ENCODE measurements around the gene PDE4B.
"Not testable (repeated sequence)": the region's sequence is repeated elsewhere in the genome, so short reads cannot be mapped to it uniquely, and the experiment has no call there.

Gene PDE4B

DNA sequence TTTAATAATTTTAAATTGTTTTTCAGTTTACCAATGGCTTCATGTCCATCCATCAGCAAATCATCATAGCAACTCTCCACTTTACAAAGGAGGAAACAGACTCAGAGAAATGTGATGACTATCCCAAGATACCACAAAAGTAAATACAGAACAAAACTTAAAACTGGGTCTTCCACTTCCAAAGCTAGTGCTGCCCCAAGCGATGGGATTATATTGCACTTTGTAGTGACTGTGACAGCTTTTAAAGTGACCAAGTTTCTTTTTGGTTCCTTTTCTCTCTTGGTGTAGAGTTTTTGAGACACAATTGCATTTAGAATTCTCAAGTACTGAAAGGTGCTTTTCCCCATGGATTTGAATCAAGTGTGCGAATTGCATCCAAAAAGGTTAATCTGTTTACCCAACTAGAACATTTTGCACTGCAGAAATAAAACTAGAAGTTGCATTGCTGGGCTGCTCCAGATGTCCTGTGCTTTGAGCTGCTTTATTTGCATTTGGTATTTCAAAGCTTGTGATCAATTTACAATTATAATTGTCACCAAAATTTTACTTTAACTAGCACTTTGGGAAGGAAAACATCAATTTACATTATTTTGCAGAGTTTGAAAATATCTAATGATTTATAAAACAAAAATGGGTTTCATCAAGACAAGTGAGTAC is 320.2 kb downstream of the PDE4B start:
- DNase-seq (ENCODE audit: low spot score) (no peak), FAIRE-seq (no peak)

DNA sequence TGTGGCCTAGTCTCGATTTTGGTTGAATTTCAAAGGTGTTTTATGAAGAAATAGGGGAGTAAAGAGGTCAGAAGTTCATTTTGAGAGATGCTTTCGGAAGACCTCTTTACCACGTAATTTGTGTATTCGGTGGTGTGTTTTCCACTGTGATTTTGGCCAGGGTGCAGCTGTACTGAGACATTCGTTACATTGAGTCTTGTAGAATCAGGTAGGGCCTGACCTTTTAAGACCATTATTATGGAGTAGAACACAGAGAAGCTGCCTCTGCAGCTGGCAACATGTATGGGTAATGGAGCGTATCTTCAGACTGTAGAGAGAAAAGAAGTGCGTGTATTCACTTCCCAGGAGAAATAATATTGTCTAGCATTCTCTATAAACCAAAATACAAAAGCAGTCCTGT is 326.5 kb downstream of the PDE4B start:
- FAIRE-seq (no peak), DNase-seq (ENCODE audit: low spot score) (no peak)

DNA sequence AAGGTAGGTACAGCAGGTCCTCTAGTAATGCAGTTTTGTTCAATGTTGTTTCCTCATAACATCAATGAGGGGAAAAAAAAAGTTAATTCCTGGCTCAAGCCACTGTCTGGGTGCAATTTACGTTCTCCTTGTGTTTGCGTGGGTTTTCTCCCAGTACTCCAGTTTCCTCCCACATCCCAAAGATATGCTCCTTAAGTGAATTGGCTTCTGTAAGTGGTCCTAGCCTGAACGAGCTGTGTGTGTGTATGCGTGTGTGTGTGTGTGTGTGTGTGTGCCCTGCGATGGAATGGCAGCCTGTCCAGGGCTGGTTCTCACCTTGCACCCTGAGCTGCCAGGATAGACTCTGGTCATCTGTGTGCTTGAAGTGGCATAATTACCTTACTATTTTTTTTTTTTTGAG is 332.0 kb downstream of the PDE4B start:
- DNase-seq (ENCODE audit: low spot score) = no peak
- no peak for FAIRE-seq

DNA sequence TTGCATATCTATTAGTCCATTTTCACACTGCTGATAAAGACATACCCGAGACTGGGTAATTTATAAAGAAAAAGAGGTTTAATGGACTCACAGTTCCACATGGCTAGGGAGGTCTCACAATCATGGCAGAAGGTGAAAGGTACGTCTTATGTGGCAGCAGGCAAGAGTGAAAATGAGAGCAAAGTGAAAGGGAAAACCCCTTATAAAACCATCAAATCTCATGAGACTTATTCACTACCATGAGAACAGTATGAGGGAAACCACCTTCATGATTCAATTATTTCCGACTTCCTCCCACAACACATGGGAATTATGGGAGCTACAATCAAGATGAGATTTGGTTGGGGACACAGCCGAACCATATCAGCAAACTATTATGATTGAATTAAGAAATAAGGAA is 335.9 kb downstream of the PDE4B start:
- FAIRE-seq = not testable (repeated sequence)

DNA sequence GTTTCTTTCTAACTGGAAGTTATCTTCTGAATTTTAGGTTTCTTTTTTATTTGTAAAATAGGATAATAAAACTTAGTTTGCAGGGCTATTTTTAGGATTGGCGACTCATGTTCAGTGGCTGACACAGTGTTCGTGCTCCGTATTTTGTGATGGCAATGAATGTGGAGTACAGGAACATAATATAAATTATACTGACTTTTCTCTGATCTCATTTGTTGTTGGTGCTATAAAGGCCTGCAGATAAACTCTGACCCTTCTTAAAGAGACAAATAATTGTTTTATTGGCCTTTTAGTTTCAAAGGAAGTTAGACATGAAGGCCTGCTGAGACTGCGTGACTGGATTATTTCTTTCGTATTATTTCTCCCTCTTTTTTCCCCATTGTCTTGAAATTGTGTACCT is 339.6 kb downstream of the PDE4B start:
- no peak for DNase-seq (ENCODE audit: low spot score)
- FAIRE-seq = no peak

More for the DNA sequence above, 335.9 kb downstream of the PDE4B start:
- DNase-seq (ENCODE audit: low spot score) = not testable (repeated sequence)

DNA sequence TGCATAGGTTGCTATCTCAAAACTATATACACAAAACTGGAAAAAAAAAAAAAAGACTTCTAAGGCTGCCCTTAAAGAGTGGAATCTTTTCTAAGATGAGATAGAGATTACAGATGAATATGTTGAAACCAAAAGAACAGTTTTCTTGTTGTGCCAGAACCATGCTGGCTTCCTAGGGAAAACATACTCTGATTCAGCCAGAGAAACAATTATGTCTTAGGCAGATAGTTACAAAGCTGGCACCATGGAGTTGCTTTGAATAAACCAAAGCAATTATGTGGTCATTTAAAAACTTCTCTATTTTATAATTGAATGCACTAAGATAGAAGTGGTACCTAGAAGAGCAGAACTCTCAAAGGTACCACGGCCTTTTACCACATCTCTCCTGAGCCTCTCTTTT is 341.3 kb downstream of the PDE4B start:
- DNase-seq (ENCODE audit: low spot score) (no peak), FAIRE-seq (no peak)

DNA sequence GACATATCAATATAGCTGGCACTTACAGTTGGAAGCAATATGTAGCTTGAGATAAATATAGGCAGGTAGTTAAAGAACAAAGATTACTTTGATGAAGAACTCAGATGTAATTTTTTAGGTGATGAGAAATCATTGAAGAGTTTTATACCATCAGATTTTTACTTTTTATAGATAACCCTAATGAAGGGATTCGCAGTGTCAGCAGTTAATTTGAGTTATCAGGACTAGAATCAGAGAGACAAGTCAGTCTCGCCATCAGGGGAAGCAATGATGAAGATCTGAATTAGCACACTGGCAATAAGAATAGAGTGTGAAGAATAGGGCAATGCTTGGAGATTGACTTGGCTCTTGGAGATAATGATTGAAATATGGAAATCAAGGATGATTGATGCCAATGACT is 342.5 kb downstream of the PDE4B start:
- no peak for FAIRE-seq
- DNase-seq (ENCODE audit: low spot score) = no peak

DNA sequence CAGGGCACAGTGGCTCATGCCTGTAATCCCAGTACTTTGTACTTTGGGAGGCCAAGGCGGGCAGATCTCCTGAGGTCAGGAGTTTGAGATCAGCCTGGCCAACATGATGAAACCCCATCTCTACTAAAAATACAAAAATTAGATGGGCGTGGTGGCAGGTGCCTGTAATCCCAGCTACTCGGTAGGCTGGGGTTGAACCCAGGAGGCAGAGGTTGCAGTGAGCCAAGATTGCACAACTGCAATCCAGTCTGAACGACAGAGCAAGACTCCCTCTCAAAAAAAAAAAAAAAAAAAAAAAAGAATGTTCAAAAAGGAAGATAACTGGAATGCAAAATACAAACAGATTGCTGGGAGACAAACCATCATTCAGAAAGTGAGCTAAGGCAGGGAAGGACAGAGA is 343.7 kb downstream of the PDE4B start:
- DNase-seq (ENCODE audit: low spot score); FAIRE-seq: not testable (repeated sequence)

DNA sequence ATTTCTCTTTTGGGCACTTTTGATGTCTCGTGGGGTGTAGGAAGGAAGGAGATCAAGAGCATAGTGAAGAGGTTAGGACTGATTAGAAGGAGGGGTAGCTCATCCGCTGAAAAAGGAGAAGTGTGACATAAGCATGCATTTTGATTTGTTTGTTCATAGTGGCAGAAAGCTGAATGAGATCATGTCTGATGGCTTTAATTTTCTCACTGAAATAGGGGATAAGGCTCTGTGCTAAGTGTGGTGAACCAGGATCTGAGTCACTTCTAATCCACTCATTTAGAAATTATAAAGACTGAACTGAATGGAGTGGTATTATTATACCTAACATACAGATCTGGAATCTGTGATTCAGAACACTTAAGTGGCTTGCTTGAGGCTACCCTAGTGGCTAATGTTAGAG is 344.5 kb downstream of the PDE4B start:
- FAIRE-seq (no peak), DNase-seq (ENCODE audit: low spot score) (no peak)

DNA sequence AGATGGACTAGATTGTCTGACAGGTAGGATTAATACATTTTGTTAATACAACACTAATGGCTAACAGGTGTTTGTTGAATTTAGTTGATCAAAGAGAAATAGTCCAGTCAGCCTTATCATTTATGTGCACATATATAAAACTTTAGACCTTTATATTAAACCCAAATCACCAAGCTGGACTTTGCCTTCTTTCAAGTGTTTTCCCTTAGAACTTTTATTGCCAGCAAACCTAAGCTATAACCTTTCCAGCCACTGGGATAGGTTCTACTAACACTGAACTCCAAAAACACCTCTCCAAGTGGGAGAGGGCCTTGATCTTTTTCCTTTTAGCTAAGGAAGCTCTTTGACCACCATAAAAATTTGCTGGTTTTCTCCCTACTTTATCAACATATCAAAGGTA is 345.9 kb downstream of the PDE4B start:
- FAIRE-seq = no peak
- no peak for DNase-seq (ENCODE audit: low spot score)

DNA sequence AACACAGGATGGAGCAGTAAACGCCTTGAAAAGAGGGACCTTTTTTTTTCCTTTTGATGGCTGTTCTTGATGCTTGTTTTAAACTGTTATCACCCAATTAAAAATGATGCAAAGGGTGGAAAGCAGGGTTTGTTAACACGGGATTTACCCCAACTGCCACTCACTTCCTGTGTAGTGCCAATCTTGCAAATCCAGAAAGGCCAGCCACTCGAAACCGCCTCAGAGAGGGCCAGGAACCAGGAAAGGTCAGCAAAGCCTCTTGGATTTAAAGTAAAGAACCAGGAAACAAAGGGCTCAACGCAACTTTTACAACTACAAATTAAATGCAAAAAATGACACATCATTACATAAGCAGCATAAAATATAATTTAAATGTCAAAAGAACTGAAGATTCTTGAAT is 347.4 kb downstream of the PDE4B start:
- no peak for FAIRE-seq
- DNase-seq (ENCODE audit: low spot score) = no peak

DNA sequence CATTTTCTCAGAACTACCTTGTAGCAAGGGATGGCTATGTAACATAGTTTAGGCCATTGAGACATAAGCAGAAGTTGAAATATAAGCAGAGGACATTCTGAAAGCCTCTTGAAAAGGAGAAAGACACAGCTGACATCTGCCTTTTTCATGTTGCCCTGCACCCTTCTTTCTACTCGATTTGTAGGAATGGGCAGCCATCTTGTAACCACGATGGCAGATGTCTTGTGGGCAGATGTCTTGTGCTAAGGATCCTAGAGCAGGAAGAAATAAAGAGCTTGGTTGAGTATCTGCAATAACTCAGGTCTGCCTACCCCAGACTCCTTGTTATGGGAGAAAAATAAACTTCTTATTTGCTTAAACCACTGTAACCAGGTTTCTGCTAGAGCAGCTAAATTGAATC is 351.0 kb downstream of the PDE4B start:
- DNase-seq (ENCODE audit: low spot score) (no peak), FAIRE-seq (no peak)

DNA sequence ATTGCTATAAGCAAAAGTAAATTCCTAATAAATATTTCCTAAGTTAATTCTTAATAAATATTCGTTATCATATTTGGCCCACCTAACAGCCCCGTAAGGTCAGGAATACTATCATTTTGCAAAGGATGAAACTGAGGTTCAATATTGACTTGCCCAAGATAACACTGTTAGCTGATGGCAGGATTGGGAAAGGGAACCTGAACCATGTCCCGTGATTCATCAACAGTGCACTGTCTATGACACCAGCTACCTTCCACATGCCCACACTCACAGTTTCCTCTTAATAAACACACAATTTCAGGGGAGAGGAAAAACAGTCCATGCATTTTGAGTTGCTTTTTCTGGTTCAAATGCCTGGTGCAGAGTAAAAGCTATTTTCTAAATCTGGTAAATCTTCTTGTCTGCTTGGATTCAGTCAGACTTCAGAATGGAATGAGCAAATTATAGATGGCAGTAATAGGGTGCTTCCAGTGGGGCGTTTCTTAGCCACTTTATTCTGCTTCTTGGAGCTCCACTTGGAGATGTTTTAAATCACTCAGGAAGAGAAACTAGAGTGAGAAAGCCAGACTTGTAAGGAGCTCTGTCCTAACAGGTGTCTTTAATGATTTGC is 354.6 kb downstream of the PDE4B start:
- DNase-seq (ENCODE audit: low spot score) = no peak
- FAIRE-seq = no peak

DNA sequence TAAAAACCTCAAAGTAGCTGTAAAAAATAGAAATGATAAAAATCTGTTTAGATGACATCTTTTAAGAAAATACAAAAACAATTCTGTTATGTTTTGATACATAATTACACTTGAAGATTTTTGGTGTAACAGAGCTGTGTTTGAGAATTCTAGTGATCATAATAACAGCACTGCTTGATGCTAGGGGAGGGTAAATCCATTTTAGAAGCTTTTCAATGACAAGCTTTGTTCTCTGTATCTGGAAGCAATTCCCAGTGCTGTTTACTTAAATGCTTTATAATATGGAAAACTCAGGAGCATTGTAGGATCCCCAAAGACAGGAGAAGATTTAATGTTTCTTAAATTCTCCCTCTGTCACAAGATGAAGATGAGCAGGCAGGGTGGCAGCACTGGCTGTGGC is 359.3 kb downstream of the PDE4B start:
- DNase-seq (ENCODE audit: low spot score) (no peak), FAIRE-seq (no peak)

DNA sequence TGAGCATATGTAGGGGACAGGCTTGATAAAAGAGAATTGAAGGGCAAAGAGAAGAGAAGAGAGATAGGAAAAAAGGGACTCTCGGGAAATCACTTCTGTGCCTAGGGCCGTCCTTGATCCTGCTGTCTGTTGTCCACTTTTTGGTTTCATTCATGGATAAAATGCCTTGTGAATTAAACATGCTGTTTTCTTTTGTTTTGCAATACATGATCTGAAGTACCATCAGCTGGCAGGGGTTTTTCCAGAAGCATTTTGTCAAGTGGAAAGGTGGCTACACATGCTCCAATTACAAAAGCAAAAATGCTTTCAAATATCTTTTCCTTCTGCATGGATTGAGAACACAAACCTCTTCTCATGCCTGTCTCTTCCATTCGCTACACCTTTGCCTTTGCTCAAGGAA is 361.7 kb downstream of the PDE4B start:
- no peak for DNase-seq (ENCODE audit: low spot score)
- FAIRE-seq = no peak

DNA sequence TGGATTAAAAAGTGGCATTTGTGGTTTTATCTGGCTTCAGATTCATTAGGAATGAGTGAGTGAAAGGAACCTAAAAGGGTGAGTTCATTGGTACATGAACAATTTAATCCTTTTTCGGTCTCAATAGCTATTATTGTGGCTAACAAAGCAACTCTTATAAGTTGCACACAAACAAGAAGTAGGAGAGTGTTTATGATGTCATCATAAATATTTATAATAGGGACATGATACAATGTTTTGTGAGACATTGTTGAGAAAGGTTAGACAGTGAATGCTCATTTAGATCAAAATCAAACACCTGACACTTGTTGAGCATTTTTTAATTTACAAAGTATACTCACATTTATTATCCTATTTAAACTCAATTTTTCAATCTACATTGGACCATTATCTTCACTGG is 363.4 kb downstream of the PDE4B start:
- DNase-seq (ENCODE audit: low spot score) (no peak), FAIRE-seq (no peak)

DNA sequence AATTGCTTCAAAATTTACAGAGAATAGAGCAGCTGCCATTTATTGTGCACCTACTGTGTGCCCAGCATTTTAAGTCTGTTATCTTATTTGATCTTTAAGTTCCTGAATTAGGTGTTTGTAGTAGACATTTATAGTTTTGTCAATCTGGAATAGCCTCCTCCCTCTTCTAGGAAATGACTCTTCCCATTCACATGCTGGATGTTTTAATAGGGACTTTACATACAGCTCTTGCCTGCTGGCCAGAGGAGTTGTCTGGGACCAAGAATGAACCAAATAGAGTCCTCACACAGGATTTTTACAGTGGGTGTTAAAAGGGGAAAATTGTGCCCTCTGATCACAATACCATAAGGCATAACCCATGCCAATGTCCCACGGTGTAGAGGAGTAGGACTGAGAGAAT is 367.1 kb downstream of the PDE4B start:
- FAIRE-seq (no peak), DNase-seq (ENCODE audit: low spot score) (no peak)

DNA sequence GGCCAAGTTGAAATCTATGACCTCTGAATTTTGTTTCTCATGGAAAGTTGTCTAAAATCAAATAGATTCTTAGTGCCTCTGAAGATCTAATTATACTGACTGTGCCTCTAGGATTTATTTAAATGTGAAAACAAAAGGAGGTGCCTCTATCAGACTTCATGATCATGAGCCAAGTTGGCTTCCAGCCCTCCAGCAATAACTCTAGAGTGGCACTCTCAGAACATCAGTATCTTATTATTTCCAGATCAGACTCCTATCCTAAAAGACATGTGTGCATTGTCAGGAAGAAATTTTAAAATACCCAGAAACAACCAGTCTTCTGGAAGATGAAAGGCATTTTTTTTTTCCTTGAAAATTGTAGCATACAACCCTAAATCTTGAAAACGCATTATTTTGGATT is 368.0 kb downstream of the PDE4B start:
- DNase-seq (ENCODE audit: low spot score) = no peak
- FAIRE-seq = no peak

DNA sequence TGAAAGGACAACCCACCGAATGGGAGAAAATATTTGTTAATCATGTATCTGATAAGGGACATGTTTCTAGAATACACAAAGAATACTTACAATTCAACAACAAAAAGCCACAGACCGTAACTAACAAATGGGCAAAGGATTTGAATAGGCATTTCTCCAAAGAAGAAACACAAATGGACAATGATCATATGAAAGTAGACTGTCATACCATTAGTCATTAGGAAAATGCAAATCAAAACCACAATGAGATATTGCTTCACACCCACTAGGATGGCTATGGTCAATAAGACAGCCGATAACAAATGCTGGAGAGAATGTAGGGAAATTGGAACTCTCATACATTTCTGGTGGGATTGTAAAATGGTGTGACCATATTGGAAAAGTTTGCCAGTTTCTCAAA is 374.1 kb downstream of the PDE4B start:
- FAIRE-seq (no peak), DNase-seq (ENCODE audit: low spot score) (no peak)

DNA sequence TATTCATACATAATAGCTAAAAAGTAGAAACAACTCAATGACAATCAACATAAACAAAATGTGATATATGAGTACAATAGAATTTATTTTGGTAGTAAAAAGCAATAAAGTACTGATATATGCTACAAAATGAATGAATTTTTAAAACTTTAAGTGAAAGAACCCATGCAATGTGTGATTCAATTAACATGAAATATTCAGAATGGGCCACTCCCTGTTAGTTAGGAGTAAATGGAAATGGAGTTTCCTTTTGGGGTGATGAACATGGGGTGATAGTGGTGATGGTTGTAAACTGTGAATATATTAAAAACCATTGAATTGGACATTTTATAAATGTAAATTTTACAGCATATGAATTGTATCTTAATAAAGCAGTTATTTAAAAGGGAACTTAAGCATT is 374.6 kb downstream of the PDE4B start:
- no peak for FAIRE-seq
- DNase-seq (ENCODE audit: low spot score) = no peak

DNA sequence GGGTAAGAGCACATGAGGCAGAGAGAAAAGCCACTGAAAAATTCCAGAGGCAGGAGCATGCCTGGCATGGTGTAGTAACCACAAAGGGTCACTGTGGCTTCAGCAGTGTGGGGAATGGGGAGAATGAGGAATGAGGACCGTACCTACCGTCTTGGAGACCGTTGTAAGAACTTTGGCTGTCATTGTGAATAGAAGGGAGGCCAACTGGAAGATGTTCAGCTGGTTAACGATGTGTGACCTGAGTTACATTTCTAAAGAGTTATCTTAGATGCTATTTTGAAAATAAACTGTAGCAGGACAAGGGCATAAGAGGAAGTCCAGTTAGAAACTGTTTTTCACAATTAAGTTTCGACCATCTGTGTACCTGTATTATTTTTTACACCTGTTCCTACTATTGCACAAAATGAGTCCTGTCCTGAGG is 375.8 kb downstream of the PDE4B start:
- DNase-seq (ENCODE audit: low spot score) (peak; percentile 44), FAIRE-seq (peak; percentile 2)

DNA sequence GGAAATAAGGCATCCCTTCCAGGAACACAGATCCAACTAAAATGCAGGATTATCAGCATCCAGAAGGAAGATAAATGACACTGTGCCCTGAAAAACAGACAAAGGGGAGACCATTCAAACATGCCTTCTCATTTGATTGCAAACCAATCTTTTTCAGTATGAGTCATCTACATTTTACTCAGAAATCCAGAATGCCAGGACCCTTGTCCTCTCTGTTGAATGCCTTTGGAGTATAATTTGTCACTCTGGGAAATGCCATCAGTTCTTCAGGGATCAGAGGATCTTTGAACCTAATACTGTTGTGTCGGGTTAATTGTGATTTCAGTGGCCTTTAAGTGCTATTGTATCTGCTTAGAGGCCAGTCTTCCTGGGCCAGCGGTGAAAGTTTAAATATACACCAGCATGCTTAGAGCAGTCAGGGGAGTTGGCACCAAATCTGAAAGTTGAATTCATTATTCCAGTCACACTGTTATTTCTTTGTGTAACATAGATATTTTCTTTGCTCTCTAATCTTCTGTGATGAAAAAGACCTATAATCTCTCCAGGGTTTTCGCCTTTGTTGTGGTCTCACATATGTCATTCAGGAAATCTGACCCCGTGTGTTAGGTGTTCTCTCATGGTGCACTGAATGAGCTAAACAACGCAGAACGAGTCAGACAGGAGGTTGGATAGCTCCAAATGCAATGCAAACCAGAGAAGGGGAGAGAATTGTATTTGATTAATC is 376.4 kb downstream of the PDE4B start:
- FAIRE-seq (no peak), DNase-seq (ENCODE audit: low spot score) (no peak)

DNA sequence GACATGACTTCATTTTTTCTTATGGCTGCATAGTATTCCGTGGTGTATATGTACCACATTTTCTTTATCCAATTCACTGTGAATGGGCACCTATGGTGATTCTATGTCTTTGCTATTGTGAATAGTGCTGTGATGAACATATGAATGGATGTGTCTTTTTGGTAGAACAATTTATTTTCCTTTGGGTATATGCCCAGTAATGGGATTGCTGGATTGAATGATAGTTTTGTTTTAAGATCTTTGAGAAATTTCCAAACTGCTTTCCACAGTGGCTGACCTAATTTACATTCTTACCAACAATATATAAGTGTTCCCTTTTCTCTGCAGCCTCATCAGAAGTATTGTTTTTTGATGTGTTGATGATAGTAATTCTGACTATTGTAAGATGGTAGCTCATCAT is 379.6 kb downstream of the PDE4B start:
- DNase-seq (ENCODE audit: low spot score) (no peak), FAIRE-seq (no peak)

Data from RCC 7860 (cell line).